Sciatic nerve (tissue), 2 donors: ENCODE measurements around the gene POLR3B. TPM values are rescaled to one million over a fixed set of nuclear protein-coding genes. Genes with fewer than 3 reads are reported as not detected.
"Not testable (repeated sequence)": the region's sequence is repeated elsewhere in the genome, so short reads cannot be mapped to it uniquely, and the experiment has no call there.

ENCODE experiments used
- ATAC-seq: fragments of 200-7000 bp; cut with Tn5 transposase; one replicate; pipeline ENCODE4 v1.9.1; 2020; ENCODE audit warnings: mild to moderate bottlenecking, moderate library complexity
- DNase-seq: peaks from one replicate; pipeline ENCODE4 v3.0.0-alpha.2; 2020; ENCODE audit warnings: low spot score
- intact Hi-C: fragments of 100-400 bp; cut with DNase I; formaldehyde crosslinking; loops from one replicate; pipeline ENCODE4 v1.14.2; 2022
- total RNA-seq: library from RNA; stranded (reverse); fragmentation: NEBNext Ultra II Directional; extraction: Animal tissue kit (Norgen Biotek cat#: 25700); gene quantifications from one replicate; pipeline ENCODE4 v1.2.1, GENCODE V29; 2021
- donor health status: DM: no; HTN: no; CAD: no.
- donor health status: DM: no; HTN: no; CAD: no.

The POLR3B gene
- total RNA-seq, 1 donor from 2014 or later, result 6.1 TPM

DNA sequence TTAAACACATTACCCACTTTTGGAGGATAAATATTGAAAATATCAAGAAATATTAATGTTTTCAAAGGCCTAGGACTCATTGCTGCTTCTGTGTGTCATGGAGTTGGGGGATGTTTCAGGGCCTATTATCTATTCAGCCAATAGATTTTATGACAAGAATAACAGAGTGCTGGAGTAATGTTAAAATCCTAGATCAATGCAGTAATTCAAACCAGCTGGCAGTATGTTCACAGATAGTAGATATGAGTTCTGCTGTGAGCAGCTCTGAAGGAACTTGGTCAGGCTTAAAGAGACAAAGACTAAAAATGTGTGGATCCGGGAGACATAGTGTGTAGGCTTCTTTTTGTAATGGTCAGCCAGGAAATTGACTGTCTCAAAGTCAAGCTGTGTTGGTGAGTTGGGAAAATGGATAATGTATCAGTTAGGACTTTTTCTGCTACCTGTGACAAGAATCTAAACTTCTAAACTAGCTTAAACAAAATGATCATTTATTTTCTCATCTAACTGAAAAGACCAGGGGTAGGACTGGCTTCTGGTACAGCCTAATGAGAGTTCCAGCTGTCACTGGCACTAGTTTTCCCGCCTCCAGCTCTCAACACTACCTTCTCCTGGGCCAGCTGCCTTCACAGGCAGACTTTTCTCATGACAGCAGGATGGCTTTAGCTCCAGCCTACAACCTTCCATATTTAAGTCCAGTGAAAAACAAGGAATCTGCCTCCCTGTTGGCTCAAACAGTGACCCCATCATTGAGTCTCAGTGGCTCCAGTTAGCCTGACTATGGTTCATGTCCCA is 16.3 kb upstream of the POLR3B start:
- no peak for DNase-seq
- intact Hi-C loops, result no loop called here
- no peak for ATAC-seq

DNA sequence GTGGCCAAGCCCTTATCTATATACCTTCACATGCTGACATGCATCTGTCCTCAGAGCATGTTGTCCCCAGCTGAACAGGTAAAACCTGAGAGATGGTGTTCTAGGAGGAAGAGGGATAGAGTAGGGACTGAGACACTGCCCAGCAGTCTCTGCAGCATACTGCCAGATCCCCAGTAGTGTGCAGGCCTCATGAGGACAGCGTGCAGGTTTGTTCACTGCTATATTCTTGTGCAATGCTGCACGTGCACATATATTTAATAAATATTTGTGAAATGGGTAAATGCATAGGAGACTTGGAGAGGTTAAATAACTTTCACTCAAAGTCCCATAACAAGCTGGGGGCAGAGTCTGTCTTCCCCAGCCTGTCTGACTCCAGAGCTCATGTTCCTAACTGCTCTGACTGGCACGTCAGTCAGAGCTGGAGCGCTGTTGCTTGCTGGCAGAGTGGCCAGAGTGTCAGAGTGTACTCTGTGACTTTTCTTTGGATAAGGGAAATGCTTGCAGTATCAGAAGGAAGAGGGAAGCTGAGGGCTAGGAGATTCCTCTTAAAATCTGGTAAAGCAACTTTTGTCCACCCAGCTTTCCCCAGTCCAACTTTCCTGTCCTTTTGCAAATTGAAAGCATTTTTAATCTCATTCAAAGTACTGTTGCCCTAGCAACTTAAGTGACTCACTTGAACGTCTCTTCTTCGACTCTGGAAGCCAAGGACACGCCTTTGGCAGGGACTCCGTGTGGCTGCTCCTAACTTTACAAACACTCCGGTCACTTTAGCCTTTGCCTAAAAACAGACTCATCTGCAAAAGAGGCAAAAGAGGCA is 14.9 kb upstream of the POLR3B start:
- intact Hi-C loops, result no loop called here
- DNase-seq (peak; percentile 73), ATAC-seq (peak; percentile 96)

DNA sequence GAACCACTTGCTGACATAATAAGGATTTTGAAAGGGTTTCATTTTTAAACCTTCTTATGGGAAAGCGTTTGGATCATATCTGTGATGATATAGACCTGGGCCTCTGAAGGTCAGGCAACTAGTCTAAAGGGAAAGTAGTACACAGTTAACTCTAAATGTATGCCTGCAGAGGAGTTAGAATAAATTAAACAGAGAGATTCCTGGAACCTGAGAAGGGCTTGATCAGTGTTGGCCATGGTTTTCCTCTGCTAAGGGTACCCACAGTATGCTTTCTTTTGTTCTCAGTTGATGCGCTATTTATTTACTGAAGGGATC is 14.4 kb upstream of the POLR3B start:
- no peak for ATAC-seq
- no peak for DNase-seq
- intact Hi-C loops, result no loop called here

DNA sequence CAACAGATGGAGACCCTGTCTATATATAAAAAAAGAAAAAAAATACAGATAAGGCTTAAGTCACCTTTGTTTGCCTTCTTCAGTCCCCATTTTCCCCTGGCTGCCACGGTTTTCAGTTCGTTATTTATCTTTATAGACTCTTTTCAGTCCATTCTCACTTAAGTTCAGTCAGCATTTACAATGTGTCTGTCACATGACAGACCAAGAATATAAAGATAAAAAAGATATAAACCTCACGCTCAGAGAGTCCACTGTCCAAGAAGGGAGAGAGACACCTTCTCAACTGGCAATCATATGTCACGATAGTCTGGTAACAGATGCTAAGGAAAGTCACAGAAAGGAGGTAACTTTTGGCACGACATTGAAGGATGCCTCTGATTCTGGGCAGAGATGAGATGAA is 13.4 kb upstream of the POLR3B start:
- intact Hi-C loops, result no loop called here

DNA sequence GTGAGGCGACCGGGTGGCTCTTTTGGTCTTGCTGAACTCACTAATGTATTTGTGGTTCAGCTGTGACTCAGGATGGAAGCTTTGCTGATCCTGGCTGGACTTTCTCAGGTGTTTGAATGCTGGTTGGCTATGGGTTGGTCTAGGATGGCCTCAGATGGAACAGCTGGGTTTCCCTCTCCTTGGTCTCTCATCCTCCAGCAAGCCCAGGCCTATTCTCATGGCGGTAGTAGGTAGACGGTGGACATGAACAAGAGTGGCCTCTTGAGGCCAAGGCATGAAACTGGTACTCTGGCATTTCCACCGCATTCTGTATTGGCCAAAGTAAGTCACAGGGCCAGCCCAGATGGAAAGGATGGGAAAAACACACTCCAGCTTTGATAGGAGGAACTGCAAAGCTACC is 11.8 kb upstream of the POLR3B start:
- ATAC-seq, result peak; percentile 54
- no peak for DNase-seq
- intact Hi-C loops, result no loop called here

More for the DNA sequence above, 13.4 kb upstream of the POLR3B start:
- DNase-seq (no peak), ATAC-seq (no peak)

DNA sequence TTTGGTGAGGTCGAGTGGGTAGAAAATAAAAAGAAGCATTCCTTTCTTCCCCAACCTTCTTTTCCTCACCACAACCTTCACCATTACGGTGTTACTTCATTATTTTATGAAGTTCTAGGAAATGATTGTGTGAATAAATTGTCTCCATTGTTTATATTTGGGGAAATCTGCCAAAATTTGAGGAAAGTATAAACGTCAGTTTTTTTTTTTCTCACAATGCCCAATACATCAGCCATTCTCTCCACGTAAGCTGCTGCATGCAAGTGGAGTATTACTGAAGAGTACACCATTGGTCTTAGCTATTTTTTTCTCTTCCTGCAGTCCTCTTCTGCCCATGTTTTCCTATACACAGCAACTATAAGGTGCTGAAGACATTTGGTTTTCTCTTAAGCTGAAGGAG is 9.1 kb upstream of the POLR3B start:
- DNase-seq, result no peak
- intact Hi-C loops, result no loop called here
- ATAC-seq, result no peak

DNA sequence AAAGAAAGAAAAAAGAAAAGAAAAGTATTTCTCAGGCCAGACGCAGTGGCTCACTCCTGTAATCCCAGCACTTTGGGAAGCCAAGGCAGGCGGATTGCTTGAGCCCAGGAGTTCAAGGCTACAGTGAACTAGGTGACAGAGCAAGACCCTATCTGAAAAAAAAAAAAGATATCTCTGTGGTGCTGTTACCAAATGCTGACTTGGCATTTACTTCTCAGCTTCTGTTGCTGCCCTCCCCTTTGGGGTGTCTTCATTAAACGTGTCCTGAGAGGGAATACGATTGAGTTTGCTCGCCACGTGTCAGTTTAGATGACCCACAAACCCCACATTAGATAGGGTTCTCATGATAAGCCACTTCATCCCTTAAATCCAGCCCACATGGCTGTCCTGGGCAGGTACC is 4.4 kb upstream of the POLR3B start:
- no peak for DNase-seq
- no peak for ATAC-seq
- intact Hi-C loops, result loop anchor here (10.0 kb wide), 1 partner anchor 118 kb away; no protein-coding TSS in a partner anchor

DNA sequence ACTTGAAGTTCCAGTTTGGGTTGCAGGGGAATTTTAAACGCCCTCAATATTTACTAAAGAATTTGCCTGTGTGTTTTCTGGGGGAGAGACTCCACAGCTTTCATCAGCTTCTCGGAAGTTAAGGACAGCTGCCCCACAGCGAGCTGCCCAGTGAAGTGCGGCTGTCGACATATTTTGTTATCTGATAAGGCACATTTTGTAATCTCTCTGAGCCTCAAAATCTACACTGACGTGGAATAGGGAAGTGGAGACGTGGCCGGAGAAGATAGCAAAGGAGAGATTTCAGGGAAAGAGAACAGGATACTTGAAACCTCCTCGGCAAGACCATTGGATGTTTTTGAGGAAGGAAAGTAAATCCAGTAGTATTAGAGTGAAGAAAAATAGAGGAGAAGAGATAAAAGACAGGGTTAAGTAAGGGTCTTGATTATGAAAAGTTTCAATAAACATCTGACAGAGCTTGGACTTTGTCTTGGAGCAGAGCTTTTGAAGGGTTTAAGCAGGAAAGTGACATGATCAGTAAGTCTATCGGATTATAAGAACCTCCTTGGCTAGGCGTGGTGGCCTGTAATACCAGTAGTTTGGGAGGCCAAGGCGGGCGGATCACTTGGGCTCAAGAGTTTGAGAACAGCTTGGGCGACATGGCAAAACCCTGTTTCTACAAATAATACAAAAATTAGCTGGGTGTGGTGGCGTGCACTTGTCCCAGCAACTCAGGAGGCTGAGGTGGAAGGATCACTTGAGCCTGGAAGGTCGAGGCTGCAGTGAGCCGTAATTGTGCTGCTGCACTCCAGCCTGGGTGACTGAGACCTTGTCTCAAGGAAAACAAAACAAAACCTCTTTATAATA is 1.1 kb downstream of the POLR3B start:
- peak; percentile 21 for ATAC-seq
- intact Hi-C loops, result loop anchor here (10.0 kb wide), 1 partner anchor 124 kb away; no protein-coding TSS in a partner anchor
- DNase-seq, result no peak

DNA sequence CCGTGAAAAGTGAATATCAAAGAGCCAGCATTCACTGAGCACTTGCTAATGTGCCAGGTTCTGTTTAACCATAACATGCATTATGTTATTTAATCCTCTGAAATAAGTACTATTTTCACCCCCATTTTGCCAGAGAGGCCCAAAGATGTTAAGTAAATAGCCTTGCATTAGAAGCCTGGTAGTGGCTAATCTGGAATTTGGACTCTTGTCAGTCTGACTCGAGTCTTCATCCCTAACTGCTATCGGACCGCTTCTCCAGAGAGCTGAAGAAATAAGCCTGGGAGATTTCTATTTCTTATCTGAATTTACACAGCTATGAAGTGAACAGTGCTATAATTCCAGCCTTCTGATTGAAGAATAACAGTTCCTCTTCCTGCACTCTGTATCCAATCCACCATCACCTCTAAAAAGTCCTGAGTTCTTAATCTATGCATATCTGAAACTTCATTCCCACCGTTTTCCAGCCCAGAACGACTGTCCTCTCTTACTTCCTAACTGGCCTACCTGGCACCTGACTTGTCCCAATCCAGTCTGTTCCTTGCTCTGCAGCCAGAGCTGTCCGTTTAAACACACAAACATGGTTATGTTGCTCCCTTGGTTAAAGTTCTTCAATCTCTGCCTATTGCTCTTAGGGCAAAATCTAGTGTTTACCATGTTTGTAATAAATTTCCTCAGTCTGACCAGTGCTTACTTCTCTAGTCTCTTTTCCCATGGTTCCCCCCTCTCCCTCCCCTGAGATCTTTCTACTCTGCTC is 2.3 kb downstream of the POLR3B start:
- ATAC-seq, result no peak
- intact Hi-C loops, result loop anchor here (10.0 kb wide), 1 partner anchor 125 kb away; no protein-coding TSS in a partner anchor

DNA sequence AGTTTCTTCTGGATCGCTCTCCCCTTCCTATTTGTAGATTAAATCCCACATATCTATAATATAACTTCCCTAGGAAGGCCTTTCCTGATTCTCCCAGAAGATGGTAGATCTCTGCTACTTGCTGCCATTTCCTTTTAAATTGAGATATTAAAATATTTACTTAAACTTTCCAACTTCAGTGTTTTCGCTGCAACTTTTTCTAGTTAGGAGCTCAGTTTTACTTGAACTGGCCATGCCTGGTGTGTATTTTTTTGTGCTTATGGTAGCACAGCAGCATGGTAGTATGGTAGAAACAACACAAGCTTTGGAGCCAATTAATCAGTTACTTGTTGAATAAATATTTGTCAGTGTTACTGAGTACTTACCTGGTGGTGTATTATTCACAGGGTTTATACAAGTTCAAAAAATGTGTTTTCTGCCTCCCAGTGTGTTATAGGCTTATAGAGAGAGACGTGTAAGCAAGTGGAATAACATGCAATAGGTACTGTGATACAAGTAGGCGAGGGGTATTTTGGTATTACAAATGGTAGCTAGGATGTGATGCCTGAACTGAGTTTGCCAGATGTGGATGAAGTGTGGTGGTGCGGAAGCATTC is 2.9 kb downstream of the POLR3B start:
- intact Hi-C loops, result no loop called here
- ATAC-seq, result no peak
- DNase-seq, result no peak

More for the DNA sequence above, 2.3 kb downstream of the POLR3B start:
- DNase-seq, result no peak

DNA sequence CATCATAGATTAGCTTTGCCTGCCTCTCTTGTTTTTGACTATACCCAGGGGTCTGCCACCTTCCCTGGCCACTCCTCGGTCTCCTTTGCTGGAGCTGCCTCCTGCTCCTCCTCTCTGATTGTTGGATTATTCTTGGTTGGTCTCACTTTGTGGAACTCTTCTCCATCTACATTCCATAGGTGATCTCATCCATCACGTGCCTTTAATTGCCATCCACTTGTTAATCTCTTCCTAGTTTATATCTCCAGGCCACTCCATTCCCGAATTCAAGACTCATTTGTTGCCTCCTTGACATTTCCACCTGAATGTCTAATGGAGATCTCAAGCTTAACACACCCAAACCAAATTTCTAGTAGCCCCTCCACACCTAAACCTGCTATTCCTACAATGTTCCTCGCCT is 5.4 kb downstream of the POLR3B start:
- DNase-seq, result no peak
- no peak for ATAC-seq
- intact Hi-C loops, result no loop called here

DNA sequence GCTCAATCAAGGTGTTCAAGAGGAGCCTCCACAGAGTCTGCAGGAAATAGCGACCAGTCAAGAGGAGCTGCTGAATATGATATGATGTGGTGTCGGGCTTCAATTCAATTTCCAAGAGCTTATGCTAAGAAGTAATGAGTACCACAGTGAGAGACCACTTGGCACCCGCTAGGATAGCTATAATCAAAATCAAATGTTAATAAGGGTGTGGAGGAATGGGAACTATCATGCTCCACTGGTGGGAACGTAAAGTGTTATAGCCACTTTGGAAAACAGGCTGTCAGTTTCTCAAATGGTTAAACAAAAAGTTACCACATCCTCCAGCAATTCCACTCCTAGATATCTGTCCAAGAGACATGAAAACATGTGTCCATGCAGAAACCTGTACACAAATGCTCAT is 6.7 kb downstream of the POLR3B start:
- DNase-seq (no peak), ATAC-seq (no peak)
- intact Hi-C loops, result no loop called here

DNA sequence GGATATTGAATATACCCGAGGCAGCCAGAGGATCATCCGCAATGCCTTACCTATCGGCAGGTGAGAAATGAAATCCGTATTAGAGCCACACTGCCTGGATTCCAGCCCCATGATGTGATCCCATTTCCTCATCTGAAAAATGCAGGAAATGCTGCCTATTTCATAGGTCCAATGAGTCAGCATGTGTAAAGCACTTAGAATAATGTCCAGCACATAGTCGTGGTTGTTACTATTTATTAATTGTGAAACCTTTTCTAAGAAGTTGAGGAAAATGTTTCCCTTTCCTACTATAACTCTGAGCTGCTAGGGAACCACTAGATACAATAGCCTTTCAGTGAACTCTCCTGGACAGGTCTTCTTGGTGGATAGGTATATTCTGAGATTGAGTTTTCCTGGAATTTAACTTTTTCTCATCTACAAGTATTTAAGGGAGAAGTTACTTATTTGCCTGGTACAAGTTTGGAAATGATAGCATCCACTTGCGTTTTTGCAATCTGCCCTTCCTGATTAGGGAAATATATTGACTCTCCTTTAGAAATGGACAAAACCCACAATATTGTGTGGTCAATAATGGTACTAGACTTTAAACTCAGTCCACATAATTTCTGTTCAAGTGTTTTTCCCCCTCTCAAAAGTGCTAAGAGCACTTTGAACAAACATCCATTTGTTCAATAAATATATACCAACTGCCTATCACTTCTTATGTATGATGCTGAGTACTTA is 12.2 kb downstream of the POLR3B start:
- DNase-seq, result no peak
- intact Hi-C loops, result no loop called here
- ATAC-seq, result no peak

DNA sequence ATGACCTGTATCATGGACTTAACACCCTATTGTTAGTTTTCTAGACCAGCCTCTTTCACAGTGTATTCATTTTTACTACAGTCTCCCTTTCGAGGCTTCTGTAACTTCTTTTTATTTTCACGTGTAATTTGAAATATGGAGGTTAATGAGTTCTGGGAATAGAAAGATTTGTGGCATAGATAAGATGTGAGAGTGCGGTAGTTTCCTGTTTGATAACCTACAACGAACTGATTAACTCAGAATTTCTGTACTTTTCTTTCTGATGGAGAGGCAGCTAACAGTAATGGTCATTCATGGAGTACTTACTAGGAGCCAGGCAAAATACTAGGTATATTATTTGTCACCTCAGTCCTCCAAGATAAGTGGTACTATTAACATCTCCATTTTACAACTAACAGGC is 21.2 kb downstream of the POLR3B start:
- no peak for DNase-seq
- intact Hi-C loops, result no loop called here
- ATAC-seq, result no peak

DNA sequence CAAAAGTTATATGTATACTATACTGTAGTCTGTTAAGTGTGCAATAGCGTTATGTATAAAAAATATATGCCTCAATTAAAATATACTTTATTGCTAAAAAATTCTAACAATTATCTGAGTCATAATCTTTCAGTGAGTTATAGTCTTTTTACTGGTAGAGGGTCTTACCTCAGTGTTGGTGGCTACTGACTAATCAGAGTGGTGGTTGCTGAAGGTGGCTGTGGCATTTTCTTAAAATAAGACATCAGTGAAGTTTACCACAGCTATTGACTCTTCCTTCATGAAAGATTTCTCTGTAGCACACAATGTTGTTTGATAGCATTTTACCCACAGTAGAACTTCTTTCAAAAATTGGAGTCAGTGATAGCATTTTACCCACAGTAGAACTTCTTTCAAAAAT is 23.4 kb downstream of the POLR3B start:
- intact Hi-C loops, result loop anchor here (10.0 kb wide), 2 partner anchors 464 to 534 kb away; no protein-coding TSS in a partner anchor
- ATAC-seq (no peak), DNase-seq (no peak)

DNA sequence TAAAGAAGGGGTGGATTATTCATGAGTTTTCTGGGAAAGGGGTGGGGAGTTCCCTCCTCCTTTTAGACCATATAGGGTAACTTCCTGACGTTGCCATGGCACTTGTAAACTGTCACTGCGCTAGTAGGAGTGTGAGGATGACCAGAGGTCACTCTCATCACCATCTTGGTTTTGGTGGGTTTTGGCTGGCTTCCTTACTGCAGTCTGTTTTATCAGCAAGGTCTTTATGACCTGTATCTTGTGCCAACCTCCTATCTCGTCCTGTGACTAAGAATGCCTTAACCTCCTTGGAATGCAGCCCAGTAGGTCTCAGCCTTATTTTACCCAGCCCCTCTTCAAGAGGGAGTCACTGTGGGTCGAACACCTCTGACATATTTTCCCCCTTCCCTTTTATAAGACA is 24.3 kb downstream of the POLR3B start:
- intact Hi-C loops, result loop anchor here (10.0 kb wide), 2 partner anchors 463 to 533 kb away; no protein-coding TSS in a partner anchor
- not testable (repeated sequence) for ATAC-seq, DNase-seq

DNA sequence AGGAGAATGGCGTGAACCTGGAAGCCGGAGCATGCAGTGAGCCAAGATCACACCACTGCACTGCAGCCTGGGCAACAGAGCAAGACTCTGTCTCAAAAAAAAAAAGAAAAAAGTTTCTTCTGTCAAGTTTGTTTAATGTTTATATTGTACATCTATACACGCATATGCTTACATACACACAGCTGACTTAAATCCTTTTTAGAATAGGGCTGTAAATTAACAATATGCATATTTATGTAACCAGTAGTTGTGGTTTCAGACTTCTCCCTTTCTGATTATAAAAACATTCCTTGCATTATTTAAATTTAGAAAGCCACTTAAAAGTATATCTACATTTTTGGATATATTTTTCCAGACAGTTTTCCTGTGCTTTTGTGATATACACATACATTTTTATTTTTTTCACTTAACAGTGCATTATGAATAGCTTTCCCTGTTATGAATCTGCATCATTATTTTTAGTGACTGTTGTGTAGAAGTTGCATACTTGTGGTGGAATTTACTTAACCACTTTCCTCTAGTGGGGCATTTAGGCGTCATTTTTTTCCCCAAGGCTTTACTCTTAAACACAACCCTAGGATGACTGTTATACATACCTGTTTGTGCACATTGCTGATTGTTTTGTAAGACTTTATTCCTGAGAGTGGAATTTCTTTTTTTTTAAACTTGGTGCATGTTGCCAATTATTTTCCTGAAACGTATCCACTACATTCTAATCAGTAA is 29.4 kb downstream of the POLR3B start:
- ATAC-seq (no peak), DNase-seq (no peak)
- intact Hi-C loops, result loop anchor here (10.0 kb wide), 2 partner anchors 458 to 528 kb away; no protein-coding TSS in a partner anchor
